Upper lobe of right lung (tissue), 1 donor: ENCODE data around the gene TTF2. TPM values are rescaled to one million over a fixed set of nuclear protein-coding genes. Genes with fewer than 3 reads are reported as not detected.

ENCODE experiments used
- ATAC-seq: fragments of 200-7000 bp; cut with Tn5 transposase; one replicate; pipeline ENCODE4 v1.9.1; 2020; ENCODE audit warnings: mild to moderate bottlenecking, moderate library complexity
- DNase-seq: peaks from one replicate; pipeline ENCODE4 v3.0.0-alpha.2; 2020
- H3K27ac ChIP-seq: fragments of 200-600 bp; one replicate; pipeline ENCODE4 v1.8.0; 2022
- H3K27me3 ChIP-seq: fragments of 200-600 bp; one replicate; pipeline ENCODE4 v1.8.0; 2022; ENCODE audit warnings: mild to moderate bottlenecking
- H3K36me3 ChIP-seq: fragments of 200-600 bp; one replicate; pipeline ENCODE4 v1.8.0; 2022
- H3K4me1 ChIP-seq: fragments of 200-600 bp; one replicate; pipeline ENCODE4 v1.8.0; 2022
- H3K4me3 ChIP-seq: fragments of 200-600 bp; one replicate; pipeline ENCODE4 v1.8.0; 2022; ENCODE audit warnings: mild to moderate bottlenecking
- H3K9me3 ChIP-seq: fragments of 200-600 bp; one replicate; pipeline ENCODE4 v1.8.0; 2022
- intact Hi-C: fragments of 100-400 bp; cut with DNase I; formaldehyde crosslinking; loops from one replicate; pipeline ENCODE4 v1.11.0; 2022
- total RNA-seq: library from RNA; stranded (reverse); fragmentation: NEBNext Ultra II Directional; extraction: Animal tissue kit (Norgen Biotek cat#: 25700); gene quantifications from one replicate; pipeline ENCODE4 v1.2.1, GENCODE V29; 2021
- TF ChIP-seq, protein P1 (sequence below): fragments of 200-600 bp; IDR thresholded peaks from one replicate; pipeline ENCODE4 v1.8.0; 2022; ENCODE audit warnings: antibody characterized with exemption
- donor health status: DM: no; HTN: yes; CAD: no; lungs with severe emphysema.

The TTF2 gene
- total RNA-seq, 1 donor from 2014 or later: 14.8 TPM

- no peaks in the 10 kb centered on the region for H3K4me1 ChIP-seq
- peaks cover 65% of the 10 kb centered on the region for H3K36me3 ChIP-seq
- DNase-seq (no peak), ATAC-seq (no peak)
- H3K27ac ChIP-seq: no peak overlapping the region
- H3K4me3 ChIP-seq: no peak overlapping the region
- H3K27me3 ChIP-seq: no peaks in the 10 kb centered on the region
- no peaks in the 10 kb centered on the region for H3K9me3 ChIP-seq
- TF ChIP-seq, protein P1, sequence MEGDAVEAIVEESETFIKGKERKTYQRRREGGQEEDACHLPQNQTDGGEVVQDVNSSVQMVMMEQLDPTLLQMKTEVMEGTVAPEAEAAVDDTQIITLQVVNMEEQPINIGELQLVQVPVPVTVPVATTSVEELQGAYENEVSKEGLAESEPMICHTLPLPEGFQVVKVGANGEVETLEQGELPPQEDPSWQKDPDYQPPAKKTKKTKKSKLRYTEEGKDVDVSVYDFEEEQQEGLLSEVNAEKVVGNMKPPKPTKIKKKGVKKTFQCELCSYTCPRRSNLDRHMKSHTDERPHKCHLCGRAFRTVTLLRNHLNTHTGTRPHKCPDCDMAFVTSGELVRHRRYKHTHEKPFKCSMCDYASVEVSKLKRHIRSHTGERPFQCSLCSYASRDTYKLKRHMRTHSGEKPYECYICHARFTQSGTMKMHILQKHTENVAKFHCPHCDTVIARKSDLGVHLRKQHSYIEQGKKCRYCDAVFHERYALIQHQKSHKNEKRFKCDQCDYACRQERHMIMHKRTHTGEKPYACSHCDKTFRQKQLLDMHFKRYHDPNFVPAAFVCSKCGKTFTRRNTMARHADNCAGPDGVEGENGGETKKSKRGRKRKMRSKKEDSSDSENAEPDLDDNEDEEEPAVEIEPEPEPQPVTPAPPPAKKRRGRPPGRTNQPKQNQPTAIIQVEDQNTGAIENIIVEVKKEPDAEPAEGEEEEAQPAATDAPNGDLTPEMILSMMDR: no peak
- intact Hi-C loops: no loop called here
Measured at GRCh38 chr1:117077267-117077666, 17.1 kb downstream of the TTF2 start.

DNA sequence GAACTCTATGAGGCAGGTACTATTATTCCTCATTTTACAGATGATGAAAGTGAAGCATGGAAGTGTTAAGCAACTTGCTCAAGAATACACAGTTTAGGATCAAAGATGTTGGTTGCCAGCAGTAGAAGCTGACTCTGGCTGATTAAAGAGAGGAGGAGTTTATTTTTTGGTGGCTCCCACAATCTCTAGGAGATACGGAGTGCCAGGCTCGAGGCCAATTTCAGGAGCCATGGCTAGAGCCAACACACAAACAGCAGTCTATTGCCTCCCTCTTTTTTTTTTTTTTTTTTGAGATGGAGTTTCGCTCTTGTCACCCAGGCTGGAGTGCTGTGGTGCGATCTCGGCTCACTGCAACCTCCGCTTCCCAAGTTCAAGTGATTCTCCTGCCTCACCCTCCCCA, 19.6 kb downstream of the TTF2 start:
- H3K4me1 ChIP-seq: no peaks in the 10 kb centered on the region
- ATAC-seq (no peak), DNase-seq (no peak)
- no peaks in the 10 kb centered on the region for H3K27me3 ChIP-seq
- H3K36me3 ChIP-seq: peaks cover 64% of the 10 kb centered on the region
- no peaks in the 10 kb centered on the region for H3K9me3 ChIP-seq
- intact Hi-C loops: no loop called here
- TF ChIP-seq, protein P1: no peak
- H3K4me3 ChIP-seq: no peak overlapping the region
- no peak overlapping the region for H3K27ac ChIP-seq

GRCh38 chr1:117084231-117084630, 24.1 kb downstream of the TTF2 start:
- H3K4me1 ChIP-seq: no peaks in the 10 kb centered on the region
- no peak for ATAC-seq
- H3K27ac ChIP-seq: no peak overlapping the region
- DNase-seq: no peak
- no peaks in the 10 kb centered on the region for H3K9me3 ChIP-seq
- peaks cover 31% of the 10 kb centered on the region for H3K36me3 ChIP-seq
- intact Hi-C loops: no loop called here
- no peak overlapping the region for H3K4me3 ChIP-seq
- TF ChIP-seq, protein P1: no peak
- no peaks in the 10 kb centered on the region for H3K27me3 ChIP-seq

GRCh38 chr1:117087686-117088085, 27.6 kb downstream of the TTF2 start:
- no peaks in the 10 kb centered on the region for H3K4me1 ChIP-seq
- no peak overlapping the region for H3K4me3 ChIP-seq
- no peak for DNase-seq
- no peak for ATAC-seq
- TF ChIP-seq, protein P1: no peak
- peaks cover 13% of the 10 kb centered on the region for H3K36me3 ChIP-seq
- no peak overlapping the region for H3K27ac ChIP-seq
- H3K27me3 ChIP-seq: no peaks in the 10 kb centered on the region
- H3K9me3 ChIP-seq: no peaks in the 10 kb centered on the region
- intact Hi-C loops: no loop called here

- intact Hi-C loops: no loop called here
- H3K27me3 ChIP-seq: no peaks in the 10 kb centered on the region
- no peak for DNase-seq
- TF ChIP-seq, protein P1: no peak
- no peak overlapping the region for H3K27ac ChIP-seq
- H3K4me1 ChIP-seq: no peaks in the 10 kb centered on the region
- H3K4me3 ChIP-seq: no peak overlapping the region
- H3K36me3 ChIP-seq: peaks cover 13% of the 10 kb centered on the region
- H3K9me3 ChIP-seq: no peaks in the 10 kb centered on the region
- ATAC-seq: no peak
Measured at GRCh38 chr1:117089996-117090395, 29.9 kb downstream of the TTF2 start.

DNA sequence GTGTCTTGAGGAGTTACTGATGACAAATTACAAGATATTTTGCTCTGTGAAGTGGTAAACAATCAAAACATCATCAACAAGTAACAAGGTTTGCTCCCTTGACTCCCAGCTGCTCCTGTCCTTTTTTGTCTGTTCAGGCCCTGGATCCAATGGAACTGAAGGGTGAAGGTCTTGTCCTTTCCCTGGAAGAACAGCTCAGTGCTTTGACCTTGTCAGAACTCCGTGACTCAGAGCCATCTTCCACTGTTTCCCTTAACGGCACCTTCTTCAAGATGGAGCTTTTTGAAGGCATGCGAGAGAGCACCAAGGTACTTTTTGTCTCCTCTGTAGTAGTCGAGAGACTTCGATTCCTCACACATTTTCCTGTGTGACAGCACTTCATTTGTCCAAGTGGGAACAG, 32.5 kb downstream of the TTF2 start:
- Histone ChIP-seq H3K4me3 (no peak overlapping the region), H3K4me1 (no peaks in the 10 kb centered on the region), H3K27me3 (no peaks in the 10 kb centered on the region), H3K27ac (no peak overlapping the region), H3K36me3 (peaks cover 16% of the 10 kb centered on the region), H3K9me3 (no peaks in the 10 kb centered on the region)
- DNase-seq: no peak
- intact Hi-C loops: no loop called here
- no peak for ATAC-seq
- TF ChIP-seq, protein P1: no peak
